Fibroblast of lung (primary cell): Measurements from ENCODE around the gene UNC119B.

Experiments used
- EZH2 ChIP-seq: IDR thresholded peaks from 2 replicates; pipeline ENCODE4 v1.5.1; 2012; ENCODE audit warnings: low read length, control low read depth, mild to moderate bottlenecking; ENCODE audit errors: missing control alignments
- TF ChIP-seq, protein P1 (sequence below), 2 donors: IDR thresholded peaks in 1 of 2; conservative IDR thresholded peaks in 1 of 2; 1 replicate in 1 of 2; 2 replicates in 1 of 2; pipeline ENCODE4 v1.5.1; 2011 to 2012; ENCODE audit warnings: low read length in 2 of 2, control low read depth in 1 of 2, inconsistent platforms in 1 of 2, low read depth in 1 of 2, mild to moderate bottlenecking in 1 of 2

DNA sequence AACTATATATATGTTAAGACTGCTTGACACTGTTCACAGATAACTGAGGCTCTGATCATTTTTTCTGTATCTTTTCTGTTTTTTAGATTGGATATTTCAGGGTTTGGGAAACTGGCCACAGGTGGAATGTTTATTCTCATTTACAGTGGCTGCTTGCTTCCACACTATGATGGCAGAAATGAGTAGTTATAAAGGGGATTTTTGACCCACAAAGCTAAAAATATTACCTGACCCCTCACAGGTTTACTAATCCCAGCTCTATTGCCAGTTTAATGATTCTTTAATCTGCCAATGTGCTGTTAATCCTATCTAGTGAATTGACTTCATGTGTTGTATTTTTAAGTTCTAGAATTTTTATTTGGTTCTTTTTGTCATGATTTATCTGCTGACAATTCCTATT lies 45.0 kb downstream of the UNC119B start:
- TF ChIP-seq, protein P1, sequence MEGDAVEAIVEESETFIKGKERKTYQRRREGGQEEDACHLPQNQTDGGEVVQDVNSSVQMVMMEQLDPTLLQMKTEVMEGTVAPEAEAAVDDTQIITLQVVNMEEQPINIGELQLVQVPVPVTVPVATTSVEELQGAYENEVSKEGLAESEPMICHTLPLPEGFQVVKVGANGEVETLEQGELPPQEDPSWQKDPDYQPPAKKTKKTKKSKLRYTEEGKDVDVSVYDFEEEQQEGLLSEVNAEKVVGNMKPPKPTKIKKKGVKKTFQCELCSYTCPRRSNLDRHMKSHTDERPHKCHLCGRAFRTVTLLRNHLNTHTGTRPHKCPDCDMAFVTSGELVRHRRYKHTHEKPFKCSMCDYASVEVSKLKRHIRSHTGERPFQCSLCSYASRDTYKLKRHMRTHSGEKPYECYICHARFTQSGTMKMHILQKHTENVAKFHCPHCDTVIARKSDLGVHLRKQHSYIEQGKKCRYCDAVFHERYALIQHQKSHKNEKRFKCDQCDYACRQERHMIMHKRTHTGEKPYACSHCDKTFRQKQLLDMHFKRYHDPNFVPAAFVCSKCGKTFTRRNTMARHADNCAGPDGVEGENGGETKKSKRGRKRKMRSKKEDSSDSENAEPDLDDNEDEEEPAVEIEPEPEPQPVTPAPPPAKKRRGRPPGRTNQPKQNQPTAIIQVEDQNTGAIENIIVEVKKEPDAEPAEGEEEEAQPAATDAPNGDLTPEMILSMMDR (conservative IDR thresholded peaks at IDR 0.05 in 1 of 2, IDR thresholded peaks at IDR 0.05 in 1 of 2; ENCODE audit: low read depth in 1 of 2, low read length in 2 of 2): no peak
- TF ChIP-seq EZH2: no peak
